SK-N-SH treated with all-trans-retinoic acid at 6 μM for 48 hours (cell line): ENCODE data around the gene FLT1.

Experiments used
- ARNTL ChIP-seq: fragments of 450-650 bp; formaldehyde crosslinking; IDR thresholded peaks from 2 replicates; pipeline ENCODE4 v1.5.0; 2020; ENCODE audit warnings: low read depth, mild to moderate bottlenecking, moderate library complexity, borderline replicate concordance
- BACH2 ChIP-seq: fragments of 250-450 bp; sonication (Bioruptor Pico); IDR thresholded peaks from 2 replicates; pipeline ENCODE4 v1.9.0; 2021; ENCODE audit warnings: mild to moderate bottlenecking, borderline replicate concordance
- CSDC2 ChIP-seq: fragments of 250-450 bp; sonication (Bioruptor Pico); IDR thresholded peaks from 2 replicates; pipeline ENCODE4 v1.5.0; 2020; ENCODE audit warnings: mild to moderate bottlenecking, moderate library complexity
- ESRRG ChIP-seq: fragments of 250-450 bp; sonication (Bioruptor Pico); IDR thresholded peaks from 2 replicates; pipeline ENCODE4 v1.6.1; 2021; ENCODE audit warnings: mild to moderate bottlenecking
- GLIS3 ChIP-seq: fragments of 250-450 bp; sonication (Bioruptor Pico); IDR thresholded peaks from 2 replicates; pipeline ENCODE4 v1.5.0; 2020; ENCODE audit warnings: mild to moderate bottlenecking, moderate library complexity
- PATZ1 ChIP-seq: fragments of 250-450 bp; sonication (Bioruptor Pico); IDR thresholded peaks from 2 replicates; pipeline ENCODE4 v1.8.0; 2020; ENCODE audit warnings: mild to moderate bottlenecking, moderate library complexity, borderline replicate concordance
- POU6F1 ChIP-seq: fragments of 250-450 bp; sonication (Bioruptor Pico); IDR thresholded peaks from 2 replicates; pipeline ENCODE4 v1.8.0; 2021; ENCODE audit warnings: low read depth, mild to moderate bottlenecking, moderate library complexity, borderline replicate concordance
- PPARA ChIP-seq: fragments of 250-450 bp; sonication (Bioruptor Pico); IDR thresholded peaks from 2 replicates; pipeline ENCODE4 v1.5.0; 2020; ENCODE audit warnings: mild to moderate bottlenecking, borderline replicate concordance
- ZFP30 ChIP-seq: fragments of 450-650 bp; formaldehyde crosslinking; IDR thresholded peaks from 2 replicates; pipeline ENCODE4 v1.5.0; 2022; ENCODE audit warnings: mild to moderate bottlenecking, moderate library complexity
- ZNF565 ChIP-seq: fragments of 450-650 bp; formaldehyde crosslinking; conservative IDR thresholded peaks from 2 replicates; pipeline ENCODE4 v1.5.0; 2020; ENCODE audit warnings: low read depth, mild to moderate bottlenecking, moderate library complexity
- ZNF70 ChIP-seq: fragments of 450-650 bp; formaldehyde crosslinking; IDR thresholded peaks from 2 replicates; pipeline ENCODE4 v1.5.0; 2020; ENCODE audit warnings: mild to moderate bottlenecking, moderate library complexity
- TF ChIP-seq, protein P1 (sequence below): fragments of 250-450 bp; sonication (Bioruptor Pico); IDR thresholded peaks from 2 replicates; pipeline ENCODE4 v1.5.1; 2020; ENCODE audit warnings: low read depth, mild to moderate bottlenecking, moderate library complexity

DNA sequence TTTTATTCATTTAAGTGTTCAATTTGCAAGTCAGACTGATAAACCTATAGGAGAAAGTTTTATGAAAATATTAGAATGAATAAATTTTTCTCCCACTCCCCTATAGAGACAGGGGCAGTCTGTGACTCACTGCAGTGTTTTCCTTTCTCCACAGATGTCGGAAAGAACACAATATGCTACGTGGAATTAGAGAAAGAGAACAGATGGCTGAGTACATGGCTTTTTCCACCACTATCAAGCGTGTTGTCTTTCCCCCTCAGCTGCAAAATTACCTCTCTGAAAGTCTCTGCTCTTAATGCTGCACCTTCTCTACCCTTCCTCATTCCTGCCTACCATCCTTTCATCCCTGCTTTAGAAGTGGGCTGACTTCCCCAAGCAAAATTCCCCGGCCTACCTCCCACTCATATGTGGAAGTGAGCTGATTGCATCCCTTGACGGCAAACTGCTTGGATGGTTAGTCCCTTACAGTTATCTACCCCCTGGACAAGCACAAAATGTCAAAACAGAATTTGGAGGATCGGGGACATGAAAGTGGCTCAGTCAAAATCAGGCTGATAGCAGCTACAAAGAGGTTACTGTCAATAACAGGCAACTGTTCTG is 30.0 kb downstream of the FLT1 start:
- TF ChIP-seq GLIS3 (CRISPR knock-in tag) (no peak), ARNTL (CRISPR knock-in tag) (no peak), ZFP30 (CRISPR knock-in tag) (no peak), CSDC2 (CRISPR knock-in tag) (no peak), PATZ1 (CRISPR knock-in tag) (no peak), BACH2 (CRISPR knock-in tag) (no peak), ESRRG (no peak), PPARA (CRISPR knock-in tag) (no peak), POU6F1 (CRISPR knock-in tag) (no peak), ZNF565 (CRISPR knock-in tag) (no peak), ZNF70 (CRISPR knock-in tag) (no peak)
- TF ChIP-seq, protein P1, sequence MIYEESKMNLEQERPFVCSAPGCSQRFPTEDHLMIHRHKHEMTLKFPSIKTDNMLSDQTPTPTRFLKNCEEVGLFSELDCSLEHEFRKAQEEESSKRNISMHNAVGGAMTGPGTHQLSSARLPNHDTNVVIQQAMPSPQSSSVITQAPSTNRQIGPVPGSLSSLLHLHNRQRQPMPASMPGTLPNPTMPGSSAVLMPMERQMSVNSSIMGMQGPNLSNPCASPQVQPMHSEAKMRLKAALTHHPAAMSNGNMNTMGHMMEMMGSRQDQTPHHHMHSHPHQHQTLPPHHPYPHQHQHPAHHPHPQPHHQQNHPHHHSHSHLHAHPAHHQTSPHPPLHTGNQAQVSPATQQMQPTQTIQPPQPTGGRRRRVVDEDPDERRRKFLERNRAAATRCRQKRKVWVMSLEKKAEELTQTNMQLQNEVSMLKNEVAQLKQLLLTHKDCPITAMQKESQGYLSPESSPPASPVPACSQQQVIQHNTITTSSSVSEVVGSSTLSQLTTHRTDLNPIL (CRISPR knock-in tag) = no peak
